HG03159 (cell line): Measurements from ENCODE around the gene GPR89B.
"Not testable (repeated sequence)": the region's sequence is repeated elsewhere in the genome, so short reads cannot be mapped to it uniquely, and the experiment has no call there.

Experiments
- ATAC-seq: cut with Tn5 transposase; IDR thresholded peaks from one replicate; pipeline ENCODE4 v1.9.1; 2021; ENCODE audit warnings: mild to moderate bottlenecking, moderate library complexity; ENCODE audit not compliant: unreplicated experiment

GPR89B gene

DNA sequence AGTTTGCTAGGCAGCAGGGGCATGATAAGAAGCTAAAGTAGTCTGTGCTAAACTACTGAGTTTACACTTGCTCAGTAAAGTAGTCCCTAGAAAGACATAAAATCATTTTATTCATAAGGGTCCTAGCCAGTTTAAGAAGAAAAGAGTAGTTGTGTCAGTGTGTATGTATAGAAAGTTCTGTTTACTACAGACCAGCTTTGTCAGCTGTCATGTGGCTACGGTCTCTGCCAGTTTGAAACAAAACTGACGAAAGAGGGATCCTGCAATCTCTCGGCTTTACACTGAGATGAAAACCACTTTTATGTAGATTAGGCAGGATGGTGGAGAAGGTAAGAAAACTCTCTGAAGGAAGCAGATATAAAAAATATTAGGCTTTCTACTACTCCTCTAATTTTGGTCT, 7.1 kb downstream of the GPR89B start:
- ATAC-seq: not testable (repeated sequence)

- ATAC-seq: not testable (repeated sequence)
Observed at GRCh38 chr1:147940456-147940855, 12.2 kb downstream of the GPR89B start.

DNA sequence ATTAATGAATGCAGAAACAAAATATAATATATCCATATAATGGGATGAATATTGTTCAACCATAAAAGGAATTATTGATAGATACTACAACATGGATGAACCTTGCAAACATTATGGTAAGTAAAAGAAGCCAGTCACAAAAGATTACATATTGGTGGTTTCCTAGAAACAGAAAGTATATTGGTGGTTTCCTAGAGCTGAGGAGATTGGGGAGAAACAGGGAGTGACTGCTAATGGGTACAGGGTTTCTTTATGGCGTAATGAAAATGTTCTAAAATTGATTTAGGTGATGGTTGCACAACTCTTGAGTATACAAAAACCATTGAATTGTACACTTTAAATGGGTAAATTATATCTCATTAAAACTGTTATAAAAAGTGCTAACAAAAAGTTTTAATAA, 14.3 kb downstream of the GPR89B start:
- ATAC-seq: not testable (repeated sequence)

- not testable (repeated sequence) for ATAC-seq
Observed at GRCh38 chr1:147949517-147949916, 21.3 kb downstream of the GPR89B start.

- ATAC-seq: not testable (repeated sequence)
Observed at GRCh38 chr1:147958906-147959305, 30.7 kb downstream of the GPR89B start.

DNA sequence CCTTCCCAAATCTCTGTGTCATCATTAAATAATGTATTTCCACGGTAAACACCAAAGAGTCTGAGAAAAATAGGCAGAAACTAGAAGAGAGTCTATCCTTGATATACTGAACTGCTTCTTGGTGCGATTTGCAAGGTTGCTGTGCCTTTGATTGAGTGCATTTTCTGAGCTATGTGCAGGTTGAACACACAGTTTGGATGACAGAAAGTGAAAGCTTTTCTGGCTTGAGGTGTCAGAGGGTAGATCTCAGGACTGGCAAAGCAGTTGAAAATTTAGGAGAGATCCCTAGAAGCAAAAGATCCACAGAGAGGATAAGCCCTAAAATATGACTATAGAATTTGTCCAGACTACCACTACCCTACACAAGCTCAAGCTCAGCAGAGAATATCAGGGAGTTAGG, 31.5 kb downstream of the GPR89B start:
- ATAC-seq: not testable (repeated sequence)

DNA sequence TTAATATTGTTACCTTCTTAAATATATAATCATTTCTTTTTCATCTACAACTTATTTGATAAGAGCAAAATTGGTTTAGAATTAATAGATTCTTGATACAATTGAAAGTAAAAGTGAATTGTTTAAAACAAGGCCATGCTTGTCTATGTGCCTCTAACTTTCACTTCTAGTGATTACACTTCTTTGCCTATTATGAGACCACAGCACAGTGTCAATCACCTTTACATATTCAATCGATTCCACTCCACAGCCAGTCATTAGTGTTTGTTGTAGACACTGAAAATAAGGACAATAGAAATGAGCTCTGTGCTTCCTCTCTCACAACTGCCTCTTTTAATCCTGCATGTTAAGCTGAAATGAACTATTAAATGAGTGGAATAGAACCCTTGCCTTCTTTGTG, 36.4 kb downstream of the GPR89B start:
- not testable (repeated sequence) for ATAC-seq

GRCh38 chr1:147966657-147967056, 38.4 kb downstream of the GPR89B start:
- ATAC-seq: not testable (repeated sequence)

- not testable (repeated sequence) for ATAC-seq
Observed at GRCh38 chr1:147978896-147979651, 50.9 kb downstream of the GPR89B start.

DNA sequence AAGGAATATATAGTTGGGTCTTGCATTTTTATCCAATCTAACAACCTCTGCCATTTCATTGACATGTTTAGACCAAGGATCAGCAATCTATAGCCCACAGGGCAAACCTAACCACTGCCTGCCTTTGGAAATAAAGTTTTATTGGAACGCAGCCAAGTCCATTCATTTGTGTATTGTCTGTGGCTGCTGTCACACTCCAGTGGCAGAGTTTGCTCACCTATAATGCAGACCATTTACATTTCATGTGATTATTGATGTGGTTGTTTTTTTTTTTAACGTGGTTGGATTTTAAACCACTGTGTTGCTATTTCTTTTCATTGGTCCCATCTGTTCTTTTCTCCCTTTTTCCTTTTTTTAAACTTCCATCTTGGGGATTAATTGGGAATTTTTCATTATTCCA, 57.2 kb downstream of the GPR89B start:
- not testable (repeated sequence) for ATAC-seq

DNA sequence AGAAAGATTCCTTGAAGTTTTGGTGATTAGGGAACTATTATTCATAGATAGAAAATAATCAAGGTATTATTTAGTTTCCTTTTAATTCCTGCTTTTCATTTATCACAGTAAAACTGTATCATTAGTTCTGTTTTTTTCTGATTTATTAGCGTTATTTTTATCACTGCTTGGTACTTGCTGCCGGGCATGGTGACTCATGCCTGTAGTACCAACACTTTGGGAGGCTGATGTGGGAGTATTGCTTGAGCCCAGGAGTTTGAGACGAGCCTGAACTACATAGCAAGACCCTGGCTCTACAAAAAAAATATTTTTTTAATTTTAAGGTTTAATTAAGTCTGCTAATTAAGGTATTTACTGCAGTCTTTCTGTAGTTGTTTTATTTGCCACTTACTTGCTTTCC, 59.7 kb downstream of the GPR89B start:
- ATAC-seq: not testable (repeated sequence)

GRCh38 chr1:147992916-147993315, 64.7 kb downstream of the GPR89B start:
- not testable (repeated sequence) for ATAC-seq

- not testable (repeated sequence) for ATAC-seq
Observed at GRCh38 chr1:147993400-147993799, 65.2 kb downstream of the GPR89B start.

- ATAC-seq: not testable (repeated sequence)
Observed at GRCh38 chr1:147993825-147994615, 65.8 kb downstream of the GPR89B start.

GRCh38 chr1:147996088-147996487, 67.9 kb downstream of the GPR89B start:
- ATAC-seq: not testable (repeated sequence)

- not testable (repeated sequence) for ATAC-seq
Observed at GRCh38 chr1:148007724-148008123, 79.5 kb downstream of the GPR89B start.

DNA sequence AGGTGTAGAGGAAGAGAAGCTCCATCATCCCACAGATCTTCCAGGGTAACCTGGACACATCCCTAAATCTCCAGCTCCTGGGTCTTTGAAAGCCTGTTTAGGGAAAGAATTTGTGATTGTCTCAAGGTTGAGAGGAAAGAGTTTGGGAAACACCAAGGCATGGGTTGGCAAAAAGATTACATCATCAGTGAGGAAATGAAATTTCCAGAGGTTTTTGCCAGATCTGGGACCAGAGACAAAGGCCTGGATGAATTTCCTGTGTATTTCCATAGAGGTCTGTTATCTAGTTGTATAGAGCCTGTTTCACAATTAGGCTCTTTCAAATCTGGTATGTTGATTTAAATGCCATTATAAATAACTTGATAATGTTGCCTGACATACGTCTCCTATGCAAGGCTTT, 82.3 kb downstream of the GPR89B start:
- ATAC-seq: no peak

- ATAC-seq: not testable (repeated sequence)
Observed at GRCh38 chr1:148013177-148014144, 85.2 kb downstream of the GPR89B start.

GRCh38 chr1:148014289-148015200, 86.3 kb downstream of the GPR89B start:
- ATAC-seq: not testable (repeated sequence)

DNA sequence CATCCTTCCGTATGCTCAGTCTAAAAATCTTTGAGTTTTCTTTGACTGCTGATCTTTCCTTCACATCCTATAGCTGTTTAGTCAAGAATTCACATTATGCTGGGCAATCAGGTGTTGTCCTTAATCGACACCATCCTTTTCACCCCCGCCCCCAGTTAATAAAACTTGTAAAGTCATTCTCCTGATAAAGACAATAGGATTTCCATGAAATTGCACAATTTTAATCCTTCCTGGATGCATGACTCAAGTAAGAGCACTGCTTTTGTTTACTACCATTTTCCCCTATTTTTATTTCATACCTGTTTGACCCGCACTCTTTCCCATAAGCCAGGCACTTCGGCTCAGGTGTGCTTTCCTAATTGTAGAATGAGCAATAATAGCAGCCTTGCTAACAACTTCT, 96.7 kb downstream of the GPR89B start:
- ATAC-seq: not testable (repeated sequence)
